Vagina (tissue), 2 donors: ENCODE data around the gene TMEM259. TPM values are rescaled to one million over a fixed set of nuclear protein-coding genes. Genes with fewer than 3 reads are reported as not detected.

Experiments
- DNase-seq, 2 donors: peaks; one replicate each; pipeline ENCODE4 v3.0.0-alpha.2; 2017; ENCODE audit errors: extremely low spot score in 2 of 2
- H3K27ac ChIP-seq: fragments of 200-600 bp; sonication (generic); one replicate; pipeline ENCODE4 v1.5.1; 2019
- H3K27me3 ChIP-seq: fragments of 200-600 bp; sonication (generic); one replicate; pipeline ENCODE4 v1.5.1; 2019
- H3K36me3 ChIP-seq, 2 donors: fragments of 200-600 bp; sonication (generic); one replicate each; pipeline ENCODE4 v1.5.1; 2017 to 2019
- H3K4me1 ChIP-seq: fragments of 200-600 bp; sonication (generic); one replicate; pipeline ENCODE4 v1.5.1; 2019
- H3K4me3 ChIP-seq, 2 donors: fragments of 200-600 bp; sonication (generic); 1 replicate in 1 of 2; 2 replicates in 1 of 2; pipeline ENCODE4 v1.5.1; 2016 to 2019
- H3K9me3 ChIP-seq: fragments of 200-600 bp; sonication (generic); one replicate; pipeline ENCODE4 v1.5.1; 2019
- CTCF ChIP-seq, 3 experiments: fragments of 450-650 bp in 2 of 3; fragments of 200-600 bp in 1 of 3; sonication (generic) in 1 of 3; IDR thresholded peaks; one replicate each; pipeline ENCODE4 v1.5.1; 2017 to 2019; ENCODE audit warnings: antibody characterized with exemption in 3 of 3, mild to moderate bottlenecking in 2 of 3, moderate library complexity in 2 of 3
- POLR2A ChIP-seq, 2 donors: fragments of 450-650 bp; IDR thresholded peaks; one replicate each; pipeline ENCODE4 v1.6.1; 2017; ENCODE audit warnings: antibody characterized with exemption in 2 of 2, mild to moderate bottlenecking in 2 of 2, moderate library complexity in 2 of 2
- POLR2AphosphoS5 ChIP-seq, 2 donors: sonication (generic); formaldehyde crosslinking; IDR thresholded peaks; one replicate each; pipeline ENCODE4 v1.9.0; 2017; ENCODE audit warnings: antibody characterized with exemption in 2 of 2, mild to moderate bottlenecking in 2 of 2, low read depth in 1 of 2; ENCODE audit not compliant: insufficient read depth in 1 of 2
- intact Hi-C: fragments of 100-400 bp; cut with DNase I; formaldehyde crosslinking; loops from one replicate; pipeline ENCODE4 v1.15.1; 2023
- total RNA-seq: library from RNA; depleted of rRNA; stranded (reverse); fragments of >200 nt; gene quantifications from one replicate; pipeline ENCODE4 v1.2.3, GENCODE V29; 2016

Gene TMEM259
- total RNA-seq, 1 donor from 2014 or later, result 130 TPM

- H3K36me3 ChIP-seq, result peaks cover 0 to 5% of the 10 kb centered on the region in 2 donors
- no peak overlapping the region for H3K27ac ChIP-seq
- no peak for TF ChIP-seq CTCF (IDR thresholded peaks at IDR 0.05)
- TF ChIP-seq POLR2A (IDR thresholded peaks at IDR 0.05), result no peak
- no peak for TF ChIP-seq POLR2AphosphoS5 (IDR thresholded peaks at IDR 0.05; ENCODE audit: insufficient read depth in 1 of 2, low read depth in 1 of 2)
- DNase-seq, result no peak
- intact Hi-C loops, result no loop called here
- no peaks in the 10 kb centered on the region for H3K27me3 ChIP-seq
- H3K4me1 ChIP-seq, result peaks cover 36% of the 10 kb centered on the region
- H3K9me3 ChIP-seq, result no peaks in the 10 kb centered on the region
- H3K4me3 ChIP-seq, result peak overlapping the region in 1 of 2 donors; percentile 5
These were observed 21.1 kb upstream of the TMEM259 start for GRCh38 chr19:1041835-1042685.

GRCh38 chr19:1041272-1041834, 20.4 kb upstream of the TMEM259 start:
- Histone ChIP-seq H3K27me3 (no peaks in the 10 kb centered on the region), H3K9me3 (no peaks in the 10 kb centered on the region), H3K4me1 (peaks cover 36% of the 10 kb centered on the region), H3K27ac (no peak overlapping the region), H3K4me3 (peak overlapping the region; percentile 51 to 55), H3K36me3 (peaks cover 0 to 12% of the 10 kb centered on the region in 2 donors)
- TF ChIP-seq POLR2AphosphoS5 (IDR thresholded peaks at IDR 0.05; ENCODE audit: insufficient read depth in 1 of 2, low read depth in 1 of 2), result no peak
- TF ChIP-seq POLR2A (IDR thresholded peaks at IDR 0.05), result no peak
- no peak for TF ChIP-seq CTCF (IDR thresholded peaks at IDR 0.05)
- DNase-seq, result no peak
- intact Hi-C loops, result no loop called here

GRCh38 chr19:1040476-1041271, 19.8 kb upstream of the TMEM259 start:
- Histone ChIP-seq H3K27me3 (no peaks in the 10 kb centered on the region), H3K9me3 (no peaks in the 10 kb centered on the region), H3K4me1 (peaks cover 36% of the 10 kb centered on the region), H3K27ac (peak overlapping the region; percentile 34), H3K4me3 (peak overlapping the region; percentile 51 to 55), H3K36me3 (peaks cover 0 to 19% of the 10 kb centered on the region in 2 donors)
- intact Hi-C loops, result no loop called here
- no peak for DNase-seq
- peak; percentile 23 to 48 for TF ChIP-seq POLR2AphosphoS5 (IDR thresholded peaks at IDR 0.05; ENCODE audit: insufficient read depth in 1 of 2, low read depth in 1 of 2)
- no peak for TF ChIP-seq CTCF (IDR thresholded peaks at IDR 0.05)
- no peak for TF ChIP-seq POLR2A (IDR thresholded peaks at IDR 0.05)

- Histone ChIP-seq H3K27ac (peak within 1 kb of the TSS; percentile 34), H3K36me3 (peaks cover 0 to 19% of the 10 kb centered on the region in 2 donors), H3K4me1 (peaks cover 36% of the 10 kb centered on the region), H3K9me3 (no peaks in the 10 kb centered on the region), H3K27me3 (no peaks in the 10 kb centered on the region), H3K4me3 (peak within 1 kb of the TSS; percentile 51 to 55)
- TF ChIP-seq POLR2A (IDR thresholded peaks at IDR 0.05) (peak in 1 of 2 donors; percentile 36), POLR2AphosphoS5 (IDR thresholded peaks at IDR 0.05; ENCODE audit: insufficient read depth in 1 of 2, low read depth in 1 of 2) (peak; percentile 83 to 96), CTCF (IDR thresholded peaks at IDR 0.05) (no peak)
- DNase-seq, result no peak
- intact Hi-C loops, result no loop called here
These were observed 18.9 kb upstream of the TMEM259 start, which contains the start of gene ABCA7 for GRCh38 chr19:1039646-1040475. Gene ABCA7 (plus strand): TSS chr19:1040107. CDS start chr19:1041362, 1,255 bp downstream.
